Pulmonary artery endothelial cell (primary cell): ENCODE measurements around the gene THAP3. TPM values are rescaled to one million over a fixed set of nuclear protein-coding genes. Genes with fewer than 3 reads are reported as not detected.

Experiments
- DNase-seq: peaks from one replicate; pipeline ENCODE4 v3.0.0-alpha.2; 2011; ENCODE audit warnings: low read depth, low spot score
- total RNA-seq: library from RNA; depleted of rRNA; stranded (reverse); fragments of >200 nt; gene quantifications from 2 replicates; pipeline ENCODE4 v1.2.3, GENCODE V29; 2014

Gene THAP3
- total RNA-seq, 1 donor from 2014 or later, result 17.5 TPM

- DNase-seq, result no peak
These were observed 47.9 kb downstream of the THAP3 start for GRCh38 chr1:6672558-6672957.

GRCh38 chr1:6673816-6674398 is 49.2 kb downstream of the THAP3 start:
- no peak for DNase-seq

- no peak for DNase-seq
These were observed 50.1 kb downstream of the THAP3 start for GRCh38 chr1:6674771-6675170.

- no peak for DNase-seq
These were observed 51.3 kb downstream of the THAP3 start for GRCh38 chr1:6675941-6676340.

Other genes starting within 250 kb of the THAP3 start
- 57.1 and 69.0 TPM in 2 replicates for gene ACOT7, start 231.1 kb upstream of the THAP3 start, total RNA-seq
- gene HES2, start 204.9 kb upstream of the THAP3 start, total RNA-seq, result 18.8 and 38.6 TPM in 2 replicates
- gene ESPN, start 200.1 kb upstream of the THAP3 start, total RNA-seq, result 0.79 and 0.81 TPM in 2 replicates
- gene TNFRSF25, start 158.7 kb upstream of the THAP3 start, total RNA-seq, result 8.4 and 8.8 TPM in 2 replicates
- 28.0 and 41.3 TPM in 2 replicates for gene PLEKHG5, start 133.2 kb upstream of the THAP3 start, total RNA-seq
- 22.2 and 34.1 TPM in 2 replicates for gene NOL9, start 70.4 kb upstream of the THAP3 start, total RNA-seq
- 0.07 TPM in 1 of 2 replicates, not detected in the other for gene TAS1R1, start 69.6 kb upstream of the THAP3 start, total RNA-seq
- gene ZBTB48, start 44.9 kb upstream of the THAP3 start, total RNA-seq, result 13.3 and 14.0 TPM in 2 replicates
- gene KLHL21, start 22.0 kb upstream of the THAP3 start, total RNA-seq, result 24.1 and 25.3 TPM in 2 replicates
- 11.8 and 12.3 TPM in 2 replicates for gene PHF13, start 11.1 kb upstream of the THAP3 start, total RNA-seq
- 46.3 and 70.1 TPM in 2 replicates for gene DNAJC11, start 76.9 kb downstream of the THAP3 start, total RNA-seq
- 36.7 and 54.0 TPM in 2 replicates for gene CAMTA1, start 160.6 kb downstream of the THAP3 start, total RNA-seq